ENCODE measurements around the gene PCYT1B.
A peak's percentile ranks its signal among the peaks of the same experiment; 100 is the strongest.

The PCYT1B gene

GRCh38 chrX:24515447-24515846 is 131.7 kb downstream of the PCYT1B start:
- DNase-seq, result no peak

DNA sequence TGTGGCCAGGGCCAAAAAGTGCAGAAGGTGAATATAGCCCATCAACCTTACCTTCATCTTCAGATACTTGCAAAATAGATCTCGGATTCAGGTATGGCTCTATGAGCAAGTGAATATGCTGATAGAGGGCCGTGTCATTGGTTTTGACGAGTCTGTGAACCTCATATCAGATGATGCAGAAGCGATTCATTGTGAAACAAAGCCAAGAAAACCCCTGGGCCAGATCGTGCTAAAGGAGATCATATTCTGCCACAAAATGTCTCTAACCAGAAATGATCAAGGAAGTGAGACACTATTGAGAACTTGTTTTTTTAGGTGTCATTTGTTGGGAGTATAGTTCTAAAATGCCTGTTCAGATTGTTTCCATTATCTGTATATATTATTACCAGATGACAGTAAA is 133.7 kb downstream of the PCYT1B start:
- DNase-seq, result peak; percentile 38

- DNase-seq, result no peak
Measured at GRCh38 chrX:24508375-24508774, 138.8 kb downstream of the PCYT1B start.
